HCT116 (cell line): Measurements from ENCODE around the gene ADGRG6. TPM values are rescaled to one million over a fixed set of nuclear protein-coding genes. Genes with fewer than 3 reads are reported as not detected.

ENCODE experiments used
- ATAC-seq: fragments of 200-7000 bp; cut with Tn5 transposase; 2 replicates; pipeline ENCODE4 v1.9.1; 2020; ENCODE audit warnings: mild to moderate bottlenecking, moderate library complexity
- BruUV-seq: library from RNA; stranded (reverse); fragments of 400-500 nt; replicated peaks from 2 replicates; lab custom pipeline; 2021; lab: Mats Ljungman, UMichigan
- CTCF ChIA-PET: fragments of 300-600 bp; sonication (Branson Sonifier 250); formaldehyde crosslinking; loops from one replicate; lab custom pipeline; 2021; ENCODE audit warnings: antibody characterized with exemption; lab: Charles Lee
- POLR2A ChIA-PET: fragments of 300-600, 350-600 bp; sonication (Branson Sonifier 250); formaldehyde crosslinking; loops from one replicate; lab custom pipeline; 2021; ENCODE audit warnings: antibody characterized with exemption; lab: Charles Lee
- RAD21 ChIA-PET, 2 experiments: fragments of 300-600 bp; sonication (Branson Sonifier 250); formaldehyde crosslinking; loops; one replicate each; lab custom pipeline; 2023; ENCODE audit warnings: low total read pairs in 2 of 2; ENCODE audit not compliant: uncharacterized antibody in 2 of 2, unreplicated experiment in 2 of 2, low non-redundant PET in 1 of 2; lab: Charles Lee
- DNase-seq: peaks from one replicate; pipeline ENCODE4 v3.0.0-alpha.2; 2010; ENCODE audit warnings: low read depth, low spot score
- H2AFZ ChIP-seq: fragments of 200-600 bp; shearing (Covaris generic), sonication (generic); 2 replicates; pipeline ENCODE4 v1.6.1; 2017; ENCODE audit warnings: low read depth, mixed run types, mixed read lengths, antibody characterized with exemption, low read length; ENCODE audit not compliant: poor library complexity, severe bottlenecking
- H3K27ac ChIP-seq: 2 replicates; pipeline ENCODE4 v1.5.1; 2012; ENCODE audit warnings: low read depth, low read length
- H3K27me3 ChIP-seq: fragments of 200-600 bp; sonication (generic); 2 replicates; pipeline ENCODE4 v1.6.1; 2016; ENCODE audit warnings: mixed run types, low read length, mixed read lengths; ENCODE audit not compliant: insufficient read depth
- H3K36me3 ChIP-seq, 2 experiments: fragments of 200-500 bp in 1 of 2; fragments of 200-600 bp in 1 of 2; sonication (Bioruptor generic) in 1 of 2; sonication (generic) in 1 of 2; 2 replicates each; pipeline versions ENCODE4 v1.5.1 to v1.6.1; 2014 to 2016; ENCODE audit warnings: low read length in 2 of 2, inconsistent platforms in 1 of 2, mixed read lengths in 1 of 2, mixed run types in 1 of 2; ENCODE audit not compliant: insufficient read depth in 2 of 2, control insufficient read depth in 1 of 2
- H3K4me1 ChIP-seq, 2 experiments: fragments of 200-600 bp in 1 of 2; sonication (generic) in 1 of 2; 2 replicates each; pipeline versions ENCODE4 v1.5.1 to v1.6.1; 2012 to 2017; ENCODE audit warnings: low read length in 2 of 2, inconsistent platforms in 1 of 2, mild to moderate bottlenecking in 1 of 2, mixed read lengths in 1 of 2, mixed run types in 1 of 2, moderate library complexity in 1 of 2; ENCODE audit not compliant: insufficient read depth in 2 of 2, control insufficient read depth in 1 of 2
- H3K4me2 ChIP-seq: fragments of 200-600 bp; sonication (generic); 2 replicates; pipeline ENCODE4 v1.6.1; 2017; ENCODE audit warnings: mixed run types, low read length, mixed read lengths
- H3K4me3 ChIP-seq, 2 experiments: fragments of 200-600 bp in 1 of 2; sonication (generic) in 1 of 2; replicated peaks in 1 of 2; 2 replicates each; pipeline ENCODE4 v1.5.1; 2011 to 2016; ENCODE audit warnings: low read length in 2 of 2, control low read depth in 1 of 2, low read depth in 1 of 2, mild to moderate bottlenecking in 1 of 2, mixed read lengths in 1 of 2, mixed run types in 1 of 2
- H3K79me2 ChIP-seq: fragments of 200-600 bp; sonication (generic); 2 replicates; pipeline ENCODE4 v1.6.1; 2017; ENCODE audit warnings: mild to moderate bottlenecking, mixed run types, low read length, moderate library complexity, mixed read lengths; ENCODE audit not compliant: insufficient read depth
- H3K9ac ChIP-seq: fragments of 200-600 bp; sonication (generic); 2 replicates; pipeline ENCODE4 v1.6.1; 2016; ENCODE audit warnings: low read length, mixed read lengths
- H3K9me2 ChIP-seq: fragments of 200-600 bp; sonication (generic), shearing (Covaris generic); 2 replicates; pipeline ENCODE4 v1.6.1; 2017; ENCODE audit warnings: mixed run types, mild to moderate bottlenecking, moderate library complexity; ENCODE audit not compliant: insufficient read depth
- H3K9me3 ChIP-seq, 2 experiments: fragments of 200-500 bp in 1 of 2; fragments of 200-600 bp in 1 of 2; sonication (Bioruptor generic) in 1 of 2; sonication (generic) in 1 of 2; 2 replicates each; pipeline ENCODE4 v1.6.1; 2014 to 2017; ENCODE audit warnings: low read length in 2 of 2, mixed read lengths in 2 of 2, inconsistent platforms in 1 of 2, low read depth in 1 of 2, mild to moderate bottlenecking in 1 of 2, mixed run types in 1 of 2, moderate library complexity in 1 of 2; ENCODE audit not compliant: control insufficient read depth in 1 of 2, insufficient read depth in 1 of 2
- H4K20me1 ChIP-seq: fragments of 200-600 bp; sonication (generic), shearing (Covaris generic); 2 replicates; pipeline ENCODE4 v1.6.1; 2017; ENCODE audit warnings: mixed run types, mild to moderate bottlenecking, moderate library complexity; ENCODE audit not compliant: insufficient read depth
- CEBPB ChIP-seq: IDR thresholded peaks from 2 replicates; pipeline ENCODE4 v1.6.1; 2012; ENCODE audit warnings: low read depth
- CTCF ChIP-seq, 3 experiments: fragments of 200-600 bp in 1 of 3; sonication (generic) in 1 of 3; IDR thresholded peaks in 2 of 3; conservative IDR thresholded peaks in 1 of 3; 2 replicates each; pipeline ENCODE4 v1.5.1; 2012 to 2017; ENCODE audit warnings: low read depth in 2 of 3, low read length in 2 of 3, antibody characterized with exemption in 1 of 3, borderline replicate concordance in 1 of 3, control low read depth in 1 of 3, mild to moderate bottlenecking in 1 of 3, mixed read lengths in 1 of 3, mixed run types in 1 of 3, moderate library complexity in 1 of 3; ENCODE audit not compliant: insufficient read depth in 1 of 3
- EGR1 ChIP-seq: IDR thresholded peaks from 2 replicates; pipeline ENCODE4 v1.6.1; 2012; ENCODE audit warnings: low read depth
- ELF1 ChIP-seq: IDR thresholded peaks from 2 replicates; pipeline ENCODE4 v1.6.1; 2012; ENCODE audit warnings: low read depth, borderline replicate concordance
- POLR2A ChIP-seq: IDR thresholded peaks from 2 replicates; pipeline ENCODE4 v1.7.0; 2011; ENCODE audit warnings: borderline replicate concordance; ENCODE audit not compliant: insufficient read depth, insufficient read length; ENCODE audit errors: extremely low read depth
- POLR2AphosphoS5 ChIP-seq: IDR thresholded peaks from 2 replicates; pipeline ENCODE4 v1.6.1; 2011; ENCODE audit warnings: mild to moderate bottlenecking, low read depth, low read length, moderate library complexity
- RAD21 ChIP-seq: IDR thresholded peaks from 2 replicates; pipeline ENCODE4 v1.6.1; 2012; ENCODE audit warnings: low read depth, mild to moderate bottlenecking
- SIN3A ChIP-seq: IDR thresholded peaks from 2 replicates; pipeline ENCODE4 v1.6.1; 2012; ENCODE audit warnings: low read depth
- SP1 ChIP-seq: IDR thresholded peaks from 2 replicates; pipeline ENCODE4 v1.6.1; 2012; ENCODE audit warnings: low read depth
- YY1 ChIP-seq: IDR thresholded peaks from 2 replicates; pipeline ENCODE4 v1.6.1; 2011; ENCODE audit warnings: low read length, low read depth, moderate library complexity, mild to moderate bottlenecking; ENCODE audit not compliant: insufficient replicate concordance; ENCODE audit errors: extremely low read depth
- ZFX ChIP-seq: fragments of 450-650 bp; IDR thresholded peaks from 2 replicates; pipeline ENCODE4 v1.6.1; 2017
- intact Hi-C: fragments of 100-400 bp; cut with micrococcal nuclease; formaldehyde crosslinking; loops from 2 replicates; pipeline ENCODE4 v1.10.0; 2022
- total RNA-seq: library from RNA; stranded (reverse); gene quantifications from one replicate; pipeline ENCODE4 v1.2.1, GENCODE V29; 2021; ENCODE audit not compliant: unreplicated experiment
- TF ChIP-seq, protein P1 (sequence below): IDR thresholded peaks from 2 replicates; pipeline ENCODE4 v1.6.1; 2012
- TF ChIP-seq, protein P2 (sequence below): IDR thresholded peaks from 2 replicates; pipeline ENCODE4 v1.6.1; 2012
- TF ChIP-seq, protein P3 (sequence below): IDR thresholded peaks from 2 replicates; pipeline ENCODE4 v1.6.1; 2011; ENCODE audit warnings: mild to moderate bottlenecking, low read length, moderate library complexity; ENCODE audit not compliant: insufficient replicate concordance; ENCODE audit errors: extremely low read depth

The ADGRG6 gene
- total RNA-seq, 1 experiment from 2014 or later = 67.9 TPM

GRCh38 chr6:142376800-142377496, 75.1 kb downstream of the ADGRG6 start:
- ChIA-PET CTCF (interaction anchor here (0.6 to 1.2 kb wide), 2 partner anchors 10 to 18 kb away, joined by 3 to 4 read pairs; no protein-coding TSS in a partner anchor), RAD21 (no interaction called here), POLR2A (no interaction called here)
- DNase-seq (peak; percentile 58), ATAC-seq (peak; percentile 85)
- H3K4me3 ChIP-seq = peak overlapping the region; percentile 20 to 41
- H3K79me2 ChIP-seq = peaks cover 72% of the 10 kb centered on the region
- H3K36me3 ChIP-seq = no peaks in the 10 kb centered on the region
- no peaks in the 10 kb centered on the region for H4K20me1 ChIP-seq
- intact Hi-C loops = no loop called here
- H3K9ac ChIP-seq = peak overlapping the region; percentile 67
- no peaks in the 10 kb centered on the region for H3K9me3 ChIP-seq
- no peaks in the 10 kb centered on the region for H3K27me3 ChIP-seq
- TSS peak; percentile 95 for BruUV-seq
- no peaks in the 10 kb centered on the region for H3K9me2 ChIP-seq
- H2AFZ ChIP-seq = no peak overlapping the region
- peak overlapping the region; percentile 92 for H3K27ac ChIP-seq
- H3K4me1 ChIP-seq = peaks cover 89 to 95% of the 10 kb centered on the region in 2 experiments
- peak overlapping the region; percentile 72 for H3K4me2 ChIP-seq
- TF ChIP-seq, protein P1, sequence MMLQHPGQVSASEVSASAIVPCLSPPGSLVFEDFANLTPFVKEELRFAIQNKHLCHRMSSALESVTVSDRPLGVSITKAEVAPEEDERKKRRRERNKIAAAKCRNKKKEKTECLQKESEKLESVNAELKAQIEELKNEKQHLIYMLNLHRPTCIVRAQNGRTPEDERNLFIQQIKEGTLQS = no peak
- TF ChIP-seq POLR2AphosphoS5 (peak; percentile 83), SP1 (0 out of 2 replicates have a peak, but pooled peaks have one; percentile 15), YY1 (peak; percentile 38), EGR1 (no peak)
- TF ChIP-seq, protein P2, sequence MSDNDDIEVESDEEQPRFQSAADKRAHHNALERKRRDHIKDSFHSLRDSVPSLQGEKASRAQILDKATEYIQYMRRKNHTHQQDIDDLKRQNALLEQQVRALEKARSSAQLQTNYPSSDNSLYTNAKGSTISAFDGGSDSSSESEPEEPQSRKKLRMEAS = peak; percentile 10; the same call in 1 of the 2 replicates

DNA sequence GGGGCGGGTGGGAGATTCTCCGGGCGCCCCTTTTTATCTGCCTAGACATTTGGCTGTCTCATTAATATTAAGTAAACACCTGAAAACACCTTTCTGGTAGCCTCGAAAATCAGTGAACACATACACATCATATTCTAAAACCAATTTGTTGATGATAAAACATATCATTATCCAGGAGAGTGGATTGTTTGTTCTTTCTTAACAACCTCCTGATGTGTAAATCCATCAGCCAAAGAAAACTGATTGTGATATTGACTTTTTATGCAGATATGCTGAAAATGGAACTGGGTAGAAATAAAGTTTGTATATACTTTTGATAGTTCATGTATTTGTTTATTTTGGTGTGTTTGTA, 75.7 kb downstream of the ADGRG6 start:
- RAD21 ChIA-PET = no interaction called here
- Histone ChIP-seq H3K4me3 (peak overlapping the region in 1 of 2 experiments; percentile 41; a peak in 2 of 4 replicates), H3K4me2 (peak overlapping the region; percentile 72)
- ATAC-seq = no peak
- no peak for TF ChIP-seq SP1
- TF ChIP-seq ELF1 = no peak
- no peak for TF ChIP-seq CEBPB
- TF ChIP-seq POLR2A = no peak
- no peak for TF ChIP-seq ZFX
- TF ChIP-seq CTCF (IDR thresholded peaks at IDR 0.05 in 2 of 3, conservative IDR thresholded peaks at IDR 0.05 in 1 of 3; ENCODE audit: borderline replicate concordance in 1 of 3, insufficient read depth in 1 of 3, low read depth in 2 of 3, low read length in 2 of 3) = no peak
- no peak for TF ChIP-seq YY1
- TF ChIP-seq SIN3A = no peak
- TF ChIP-seq, protein P3, sequence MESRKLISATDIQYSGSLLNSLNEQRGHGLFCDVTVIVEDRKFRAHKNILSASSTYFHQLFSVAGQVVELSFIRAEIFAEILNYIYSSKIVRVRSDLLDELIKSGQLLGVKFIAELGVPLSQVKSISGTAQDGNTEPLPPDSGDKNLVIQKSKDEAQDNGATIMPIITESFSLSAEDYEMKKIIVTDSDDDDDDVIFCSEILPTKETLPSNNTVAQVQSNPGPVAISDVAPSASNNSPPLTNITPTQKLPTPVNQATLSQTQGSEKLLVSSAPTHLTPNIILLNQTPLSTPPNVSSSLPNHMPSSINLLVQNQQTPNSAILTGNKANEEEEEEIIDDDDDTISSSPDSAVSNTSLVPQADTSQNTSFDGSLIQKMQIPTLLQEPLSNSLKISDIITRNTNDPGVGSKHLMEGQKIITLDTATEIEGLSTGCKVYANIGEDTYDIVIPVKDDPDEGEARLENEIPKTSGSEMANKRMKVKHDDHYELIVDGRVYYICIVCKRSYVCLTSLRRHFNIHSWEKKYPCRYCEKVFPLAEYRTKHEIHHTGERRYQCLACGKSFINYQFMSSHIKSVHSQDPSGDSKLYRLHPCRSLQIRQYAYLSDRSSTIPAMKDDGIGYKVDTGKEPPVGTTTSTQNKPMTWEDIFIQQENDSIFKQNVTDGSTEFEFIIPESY = no peak
- no peak for TF ChIP-seq RAD21
- TF ChIP-seq, protein P2 = no peak
- TF ChIP-seq, all 23 proteins: peak for 0
- Histone ChIP-seq H3K9me2 (no peaks in the 10 kb centered on the region), H2AFZ (no peak overlapping the region), H3K36me3 (no peaks in the 10 kb centered on the region), H3K9ac (peak overlapping the region; percentile 67), H4K20me1 (no peaks in the 10 kb centered on the region), H3K79me2 (peaks cover 68% of the 10 kb centered on the region), H3K27me3 (no peaks in the 10 kb centered on the region), H3K4me1 (peaks cover 85 to 91% of the 10 kb centered on the region in 2 experiments), H3K9me3 (no peaks in the 10 kb centered on the region), H3K27ac (peak overlapping the region; percentile 92)
- ChIA-PET POLR2A (no interaction called here), CTCF (no interaction called here)
- no peak for DNase-seq
- no TSS peak for BruUV-seq
- intact Hi-C loops = no loop called here
